HG03103 (cell line): ENCODE results near the gene INSRR.

Experiments used
- ATAC-seq: cut with Tn5 transposase; IDR thresholded peaks from one replicate; pipeline ENCODE4 v1.9.1; 2021; ENCODE audit warnings: low read depth; ENCODE audit not compliant: unreplicated experiment

INSRR gene

DNA sequence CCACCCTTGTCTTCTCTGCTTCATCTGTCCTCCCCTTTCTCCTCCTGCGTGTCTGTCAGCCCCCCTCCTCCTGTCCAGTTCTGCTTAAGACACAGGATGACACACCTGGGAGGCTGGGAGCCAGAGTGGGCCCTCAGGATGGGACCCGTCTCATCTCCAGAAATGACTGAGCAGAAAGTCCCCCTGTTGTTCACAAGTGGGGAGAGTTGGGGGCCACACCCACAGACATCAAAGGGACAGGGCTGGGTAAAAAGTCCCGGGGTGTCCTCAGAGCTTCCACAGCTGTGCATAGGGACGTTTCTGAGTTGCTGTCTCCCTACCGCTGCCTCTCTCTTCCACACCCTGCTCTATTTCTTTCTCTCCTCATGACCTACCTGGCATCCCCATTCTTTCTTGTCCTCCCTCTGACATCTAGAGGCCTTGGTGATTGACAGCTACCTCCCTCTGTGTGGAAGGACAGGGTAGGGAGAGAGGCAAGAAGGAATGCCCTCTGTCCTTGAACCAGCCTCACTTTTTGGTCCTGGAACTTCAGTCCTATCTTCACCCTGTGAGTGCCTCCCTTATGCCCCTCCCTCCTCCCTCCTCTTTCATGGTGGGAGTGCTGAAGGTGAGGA lies 22.8 kb downstream of the INSRR start:
- no peak for ATAC-seq

- no peak for ATAC-seq
Observed at GRCh38 chr1:156834322-156834721, 24.6 kb downstream of the INSRR start.

GRCh38 chr1:156833603-156834002 lies 25.3 kb downstream of the INSRR start:
- no peak for ATAC-seq

DNA sequence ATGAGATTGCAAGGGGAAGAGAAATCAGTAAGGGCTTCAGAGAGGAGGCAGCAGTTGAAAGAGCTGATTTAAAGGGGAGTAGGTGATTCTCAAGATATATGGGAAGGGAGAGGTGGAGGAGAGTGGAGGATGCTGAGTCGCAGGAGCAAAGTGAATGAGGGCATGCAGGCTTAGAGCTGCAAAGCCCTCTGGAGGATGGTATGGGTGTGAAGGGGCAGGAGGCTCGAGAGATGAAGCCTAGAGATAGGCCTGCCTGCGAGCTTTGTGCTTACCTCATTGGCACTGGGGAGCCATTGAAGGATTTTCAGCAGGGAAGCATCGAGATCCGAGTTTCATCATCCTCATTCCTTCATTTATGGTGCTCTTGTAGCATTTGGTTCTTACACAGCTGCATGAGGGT lies 26.5 kb downstream of the INSRR start:
- ATAC-seq = no peak

DNA sequence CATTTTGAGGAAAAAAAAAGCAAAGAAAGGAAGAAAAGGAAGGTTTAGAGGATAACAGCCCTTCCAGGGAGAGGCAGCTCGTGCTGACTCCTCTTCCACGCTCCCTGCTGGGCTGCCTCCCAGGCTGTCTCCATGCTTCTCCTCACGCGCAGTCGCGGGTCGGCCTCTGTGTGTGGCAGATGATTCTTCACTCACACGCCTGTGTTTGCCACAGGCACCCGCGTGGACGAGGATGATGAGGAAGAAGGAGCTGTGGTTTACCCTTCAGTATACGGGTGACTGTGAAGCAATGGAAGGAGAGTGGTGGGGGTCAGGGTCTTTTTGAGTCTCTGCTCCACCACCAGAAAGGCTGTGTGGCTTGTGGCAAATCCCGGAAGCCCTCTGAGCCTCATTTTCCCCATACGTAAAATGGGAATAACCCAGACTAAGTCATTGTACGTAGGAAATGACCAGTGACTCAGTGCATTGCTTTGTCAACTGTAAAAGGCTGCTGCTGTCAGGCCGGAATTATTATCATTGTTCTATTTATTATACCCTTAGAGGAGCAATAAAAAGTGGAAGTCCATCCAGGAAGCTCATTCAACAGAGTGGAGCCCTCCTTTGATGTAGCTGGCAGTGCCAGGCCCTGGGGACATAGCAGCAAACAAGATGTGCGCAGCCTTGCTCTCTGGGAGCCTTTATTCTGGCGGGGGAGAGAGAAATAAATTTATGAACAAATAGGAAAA lies 30.4 kb downstream of the INSRR start:
- no peak for ATAC-seq

DNA sequence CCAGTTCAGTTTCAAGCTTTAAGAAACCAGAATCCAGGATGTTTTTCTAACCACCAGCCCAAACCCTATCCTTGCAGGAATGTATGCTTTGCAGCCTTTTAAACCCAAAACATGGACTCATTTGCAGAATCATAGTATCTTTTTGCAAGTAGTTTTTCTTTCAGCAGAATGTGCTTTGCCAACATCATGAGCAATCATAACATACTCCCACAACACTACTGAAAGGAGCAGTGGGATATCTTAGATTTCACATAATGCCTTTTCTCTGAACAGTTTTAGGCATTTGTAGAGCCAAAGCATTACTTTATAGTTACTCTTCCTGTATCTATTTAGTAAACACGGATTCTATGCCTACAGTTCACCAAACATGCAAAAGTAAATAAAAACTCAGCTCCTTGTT lies 32.3 kb downstream of the INSRR start:
- no peak for ATAC-seq

DNA sequence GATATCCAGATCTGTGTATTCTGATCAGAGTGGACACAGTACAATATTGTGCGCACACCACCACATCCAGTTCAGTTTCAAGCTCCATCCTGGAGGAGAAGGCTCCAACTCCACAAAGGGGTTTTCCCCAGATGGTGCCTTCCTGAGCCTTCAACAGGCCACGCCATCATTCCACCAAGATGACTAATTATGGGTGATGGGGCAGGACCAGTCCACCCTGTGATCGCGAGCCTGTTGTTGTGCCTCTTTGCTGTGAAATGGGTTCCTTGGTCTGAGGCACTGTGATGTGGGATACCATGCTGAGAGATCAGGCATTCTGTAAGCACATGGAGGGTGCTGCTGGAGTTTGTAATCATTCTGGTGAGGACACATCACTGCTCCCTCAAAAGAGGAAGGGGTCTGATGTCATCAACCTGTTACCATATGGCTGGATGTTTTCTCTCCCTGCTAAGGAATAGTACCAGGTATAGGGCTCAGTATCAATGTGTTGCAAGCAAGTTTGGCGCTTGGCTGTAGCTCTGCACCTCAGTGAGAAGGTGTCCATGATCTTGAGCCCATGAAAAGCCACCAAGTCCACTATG lies 35.6 kb downstream of the INSRR start:
- no peak for ATAC-seq

DNA sequence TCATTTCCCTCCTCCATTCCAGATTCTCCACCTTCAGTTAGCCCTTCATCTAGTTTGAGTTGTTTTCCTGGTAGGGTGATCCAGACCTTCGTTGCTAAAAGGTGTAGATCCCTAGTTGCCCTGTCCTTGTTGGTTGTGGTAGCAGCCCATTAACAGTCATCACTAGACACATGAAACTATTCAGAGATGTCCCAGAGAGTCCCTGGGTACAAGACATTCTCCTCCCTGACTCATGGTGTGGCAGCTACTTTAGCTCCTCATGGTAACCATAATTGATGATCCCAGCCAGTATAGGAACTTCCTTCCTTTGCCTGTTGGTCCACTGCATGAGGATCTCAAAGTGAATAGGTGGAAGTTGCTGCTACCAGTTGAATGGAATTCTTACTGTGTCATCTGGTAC lies 36.2 kb downstream of the INSRR start:
- ATAC-seq = no peak

DNA sequence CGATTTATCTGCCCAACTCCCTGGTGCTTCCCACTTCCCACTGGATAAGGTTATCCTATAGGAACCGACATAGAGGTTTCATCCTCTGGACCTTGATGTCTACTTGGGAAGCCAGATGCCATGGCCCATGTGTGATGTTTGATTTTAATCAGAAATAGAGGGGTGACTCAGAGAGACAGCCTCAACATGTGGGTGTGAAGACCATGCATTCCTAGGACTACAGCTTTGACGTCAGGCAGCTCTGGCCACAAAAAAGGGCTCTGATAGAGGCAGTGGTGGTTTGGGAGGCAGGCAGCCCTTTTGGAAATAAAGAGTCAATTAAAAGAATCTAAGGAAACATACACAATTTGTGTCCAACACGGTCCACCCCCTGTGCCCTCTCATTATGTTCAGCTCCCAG lies 37.1 kb downstream of the INSRR start:
- ATAC-seq = no peak

- no peak for ATAC-seq
Observed at GRCh38 chr1:156816561-156817328, 42.2 kb downstream of the INSRR start, which contains the start of gene SH2D2A. Gene SH2D2A, minus strand, starts transcription at chr1:156816848. Its CDS starts 140 bp downstream, at chr1:156816708.

GRCh38 chr1:156815961-156816422 lies 42.9 kb downstream of the INSRR start:
- no peak for ATAC-seq

- ATAC-seq = no peak
Observed at GRCh38 chr1:156815307-156815826, 43.5 kb downstream of the INSRR start.

GRCh38 chr1:156814571-156815260 lies 44.2 kb downstream of the INSRR start:
- ATAC-seq = no peak

DNA sequence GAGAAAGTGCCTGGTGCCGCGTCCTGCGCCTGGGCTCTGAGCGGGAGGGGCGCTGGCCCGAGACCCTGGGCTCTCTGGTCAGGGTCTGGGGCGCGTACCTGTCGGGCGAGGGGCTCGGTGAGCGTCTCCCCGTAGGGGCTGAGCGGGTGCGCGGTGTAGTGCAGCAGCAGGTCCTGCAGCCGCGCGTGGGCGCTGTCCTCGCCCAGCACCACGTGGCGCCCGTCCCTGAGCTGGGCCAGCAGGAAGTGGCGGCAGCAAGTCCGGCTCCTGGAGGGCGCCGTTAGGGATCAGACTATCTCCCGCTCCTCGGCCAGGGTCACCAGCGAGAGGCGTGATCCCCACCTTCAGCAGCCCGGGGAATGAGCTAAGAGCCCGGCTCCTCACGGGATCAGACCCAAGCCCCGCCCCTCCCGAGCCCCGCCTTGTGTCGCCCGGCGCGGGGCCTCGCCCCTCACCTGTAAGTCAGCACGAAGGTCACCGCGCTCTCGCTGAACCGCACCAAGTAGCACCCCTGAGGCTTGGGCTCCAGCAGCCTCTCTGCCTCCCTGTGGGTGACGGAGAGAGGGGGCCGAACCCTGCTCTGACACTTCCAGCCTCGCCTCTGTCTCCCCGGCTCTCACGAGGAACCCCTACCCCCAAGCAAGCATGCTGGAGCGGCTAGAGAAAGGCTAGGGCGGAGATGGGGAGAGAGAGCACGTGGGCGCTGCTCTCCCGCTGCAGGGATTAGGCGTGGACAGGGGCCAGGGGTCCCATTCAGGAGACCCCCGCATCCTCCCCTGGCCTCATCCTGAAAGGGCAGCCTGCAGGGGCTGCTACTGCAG lies 45.0 kb downstream of the INSRR start:
- no peak for ATAC-seq

- no peak for ATAC-seq
Observed at GRCh38 chr1:156813298-156813697, 45.6 kb downstream of the INSRR start.

- no peak for ATAC-seq
Observed at GRCh38 chr1:156812293-156812990, 46.5 kb downstream of the INSRR start.

GRCh38 chr1:156811168-156811567 lies 47.7 kb downstream of the INSRR start:
- no peak for ATAC-seq

DNA sequence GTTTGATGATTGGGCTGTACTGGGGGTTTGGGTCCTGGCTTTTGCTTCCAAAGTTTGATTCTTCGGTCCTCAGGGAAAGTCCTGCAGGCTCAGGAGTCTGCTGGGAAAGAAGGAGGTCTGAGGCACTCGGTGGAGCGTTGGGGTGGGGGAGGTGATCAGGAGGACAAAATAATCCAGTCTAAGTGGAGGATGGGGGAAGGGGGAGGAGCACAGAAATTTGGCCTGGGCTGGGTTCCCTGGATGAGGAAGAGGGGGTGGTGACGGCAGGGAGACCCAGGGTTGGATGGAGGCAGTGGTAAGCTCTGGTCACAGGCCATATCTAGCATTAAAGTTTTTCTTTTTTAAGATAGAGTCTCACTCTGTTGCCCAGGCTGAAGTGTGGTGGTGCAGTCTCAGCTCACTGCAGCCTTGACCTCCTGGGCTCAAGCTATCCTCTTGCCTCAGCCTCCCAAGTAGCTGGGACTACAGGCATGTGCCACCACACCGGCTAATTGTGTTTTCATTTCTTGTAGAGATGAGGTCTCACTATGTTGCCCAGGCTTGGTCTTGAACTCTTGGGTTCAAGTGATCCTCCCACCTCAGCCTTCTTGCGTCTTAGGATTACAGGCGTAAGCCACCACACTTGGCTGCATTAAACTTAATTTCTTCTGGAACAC lies 49.1 kb downstream of the INSRR start:
- ATAC-seq = no peak
